ENCODE results near the gene RNPC3.

Gene RNPC3

GRCh38 chr1:103509250-103509649 lies 16.2 kb upstream of the RNPC3 start:
- in situ Hi-C loops (cut with MboI; ENCODE audit: low sequenced_read_pairs, unreplicated experiment) = no loop called here
- no peak for TF ChIP-seq CTCF (IDR thresholded peaks at IDR 0.05; ENCODE audit: borderline replicate concordance, control extremely low read depth, extremely low read depth, insufficient read depth, missing control alignments)
- DNase-seq (ENCODE audit: low spot score) = no peak

- in situ Hi-C loops (cut with MboI; ENCODE audit: low sequenced_read_pairs, unreplicated experiment) = no loop called here
- DNase-seq (ENCODE audit: low spot score) = no peak
- no peak for TF ChIP-seq CTCF (IDR thresholded peaks at IDR 0.05; ENCODE audit: borderline replicate concordance, control extremely low read depth, extremely low read depth, insufficient read depth, missing control alignments)
Measured at GRCh38 chr1:103513711-103514110, 11.8 kb upstream of the RNPC3 start.

- DNase-seq (ENCODE audit: low spot score) = peak; percentile 10
- in situ Hi-C loops (cut with MboI; ENCODE audit: low sequenced_read_pairs, unreplicated experiment) = no loop called here
- TF ChIP-seq CTCF (IDR thresholded peaks at IDR 0.05; ENCODE audit: borderline replicate concordance, control extremely low read depth, extremely low read depth, insufficient read depth, missing control alignments) = peak; percentile 65
Measured at GRCh38 chr1:103514920-103515503, 10.5 kb upstream of the RNPC3 start.

- in situ Hi-C loops (cut with MboI; ENCODE audit: low sequenced_read_pairs, unreplicated experiment) = no loop called here
- TF ChIP-seq CTCF (IDR thresholded peaks at IDR 0.05; ENCODE audit: borderline replicate concordance, control extremely low read depth, extremely low read depth, insufficient read depth, missing control alignments) = no peak
- no peak for DNase-seq (ENCODE audit: low spot score)
Measured at GRCh38 chr1:103516283-103516682, 9.2 kb upstream of the RNPC3 start.

GRCh38 chr1:103516693-103517092 lies 8.8 kb upstream of the RNPC3 start:
- in situ Hi-C loops (cut with MboI; ENCODE audit: low sequenced_read_pairs, unreplicated experiment) = no loop called here
- no peak for DNase-seq (ENCODE audit: low spot score)
- no peak for TF ChIP-seq CTCF (IDR thresholded peaks at IDR 0.05; ENCODE audit: borderline replicate concordance, control extremely low read depth, extremely low read depth, insufficient read depth, missing control alignments)

- in situ Hi-C loops (cut with MboI; ENCODE audit: low sequenced_read_pairs, unreplicated experiment) = no loop called here
- DNase-seq (ENCODE audit: low spot score) = peak; percentile 18
- no peak for TF ChIP-seq CTCF (IDR thresholded peaks at IDR 0.05; ENCODE audit: borderline replicate concordance, control extremely low read depth, extremely low read depth, insufficient read depth, missing control alignments)
Measured at GRCh38 chr1:103517380-103518047, 8.0 kb upstream of the RNPC3 start.

All from GM13976 (cell line).